HCT116 (cell line): ENCODE results near the gene FGFRL1. TPM values are rescaled to one million over a fixed set of nuclear protein-coding genes. Genes with fewer than 3 reads are reported as not detected.

ENCODE experiments used
- ATAC-seq: fragments of 200-7000 bp; cut with Tn5 transposase; 2 replicates; pipeline ENCODE4 v1.9.1; 2020; ENCODE audit warnings: mild to moderate bottlenecking, moderate library complexity
- BruUV-seq: library from RNA; stranded (reverse); fragments of 400-500 nt; replicated peaks from 2 replicates; lab custom pipeline; 2021; lab: Mats Ljungman, UMichigan
- CTCF ChIA-PET: fragments of 300-600 bp; sonication (Branson Sonifier 250); formaldehyde crosslinking; loops from one replicate; lab custom pipeline; 2021; ENCODE audit warnings: antibody characterized with exemption; lab: Charles Lee
- POLR2A ChIA-PET: fragments of 300-600, 350-600 bp; sonication (Branson Sonifier 250); formaldehyde crosslinking; loops from one replicate; lab custom pipeline; 2021; ENCODE audit warnings: antibody characterized with exemption; lab: Charles Lee
- RAD21 ChIA-PET, 2 experiments: fragments of 300-600 bp; sonication (Branson Sonifier 250); formaldehyde crosslinking; loops; one replicate each; lab custom pipeline; 2023; ENCODE audit warnings: low total read pairs in 2 of 2; ENCODE audit not compliant: uncharacterized antibody in 2 of 2, unreplicated experiment in 2 of 2, low non-redundant PET in 1 of 2; lab: Charles Lee
- DNase-seq: peaks from one replicate; pipeline ENCODE4 v3.0.0-alpha.2; 2010; ENCODE audit warnings: low read depth, low spot score
- H2AFZ ChIP-seq: fragments of 200-600 bp; shearing (Covaris generic), sonication (generic); 2 replicates; pipeline ENCODE4 v1.6.1; 2017; ENCODE audit warnings: low read depth, mixed run types, mixed read lengths, antibody characterized with exemption, low read length; ENCODE audit not compliant: poor library complexity, severe bottlenecking
- H3K27ac ChIP-seq: 2 replicates; pipeline ENCODE4 v1.5.1; 2012; ENCODE audit warnings: low read depth, low read length
- H3K27me3 ChIP-seq: fragments of 200-600 bp; sonication (generic); 2 replicates; pipeline ENCODE4 v1.6.1; 2016; ENCODE audit warnings: mixed run types, low read length, mixed read lengths; ENCODE audit not compliant: insufficient read depth
- H3K36me3 ChIP-seq, 2 experiments: fragments of 200-500 bp in 1 of 2; fragments of 200-600 bp in 1 of 2; sonication (Bioruptor generic) in 1 of 2; sonication (generic) in 1 of 2; 2 replicates each; pipeline versions ENCODE4 v1.5.1 to v1.6.1; 2014 to 2016; ENCODE audit warnings: low read length in 2 of 2, inconsistent platforms in 1 of 2, mixed read lengths in 1 of 2, mixed run types in 1 of 2; ENCODE audit not compliant: insufficient read depth in 2 of 2, control insufficient read depth in 1 of 2
- H3K4me1 ChIP-seq, 2 experiments: fragments of 200-600 bp in 1 of 2; sonication (generic) in 1 of 2; 2 replicates each; pipeline versions ENCODE4 v1.5.1 to v1.6.1; 2012 to 2017; ENCODE audit warnings: low read length in 2 of 2, inconsistent platforms in 1 of 2, mild to moderate bottlenecking in 1 of 2, mixed read lengths in 1 of 2, mixed run types in 1 of 2, moderate library complexity in 1 of 2; ENCODE audit not compliant: insufficient read depth in 2 of 2, control insufficient read depth in 1 of 2
- H3K4me2 ChIP-seq: fragments of 200-600 bp; sonication (generic); 2 replicates; pipeline ENCODE4 v1.6.1; 2017; ENCODE audit warnings: mixed run types, low read length, mixed read lengths
- H3K4me3 ChIP-seq, 2 experiments: fragments of 200-600 bp in 1 of 2; sonication (generic) in 1 of 2; replicated peaks in 1 of 2; 2 replicates each; pipeline ENCODE4 v1.5.1; 2011 to 2016; ENCODE audit warnings: low read length in 2 of 2, control low read depth in 1 of 2, low read depth in 1 of 2, mild to moderate bottlenecking in 1 of 2, mixed read lengths in 1 of 2, mixed run types in 1 of 2
- H3K79me2 ChIP-seq: fragments of 200-600 bp; sonication (generic); 2 replicates; pipeline ENCODE4 v1.6.1; 2017; ENCODE audit warnings: mild to moderate bottlenecking, mixed run types, low read length, moderate library complexity, mixed read lengths; ENCODE audit not compliant: insufficient read depth
- H3K9ac ChIP-seq: fragments of 200-600 bp; sonication (generic); 2 replicates; pipeline ENCODE4 v1.6.1; 2016; ENCODE audit warnings: low read length, mixed read lengths
- H3K9me2 ChIP-seq: fragments of 200-600 bp; sonication (generic), shearing (Covaris generic); 2 replicates; pipeline ENCODE4 v1.6.1; 2017; ENCODE audit warnings: mixed run types, mild to moderate bottlenecking, moderate library complexity; ENCODE audit not compliant: insufficient read depth
- H3K9me3 ChIP-seq, 2 experiments: fragments of 200-500 bp in 1 of 2; fragments of 200-600 bp in 1 of 2; sonication (Bioruptor generic) in 1 of 2; sonication (generic) in 1 of 2; 2 replicates each; pipeline ENCODE4 v1.6.1; 2014 to 2017; ENCODE audit warnings: low read length in 2 of 2, mixed read lengths in 2 of 2, inconsistent platforms in 1 of 2, low read depth in 1 of 2, mild to moderate bottlenecking in 1 of 2, mixed run types in 1 of 2, moderate library complexity in 1 of 2; ENCODE audit not compliant: control insufficient read depth in 1 of 2, insufficient read depth in 1 of 2
- H4K20me1 ChIP-seq: fragments of 200-600 bp; sonication (generic), shearing (Covaris generic); 2 replicates; pipeline ENCODE4 v1.6.1; 2017; ENCODE audit warnings: mixed run types, mild to moderate bottlenecking, moderate library complexity; ENCODE audit not compliant: insufficient read depth
- CBX3 ChIP-seq: IDR thresholded peaks from 2 replicates; pipeline ENCODE4 v1.6.1; 2012; ENCODE audit warnings: low read depth
- CEBPB ChIP-seq: IDR thresholded peaks from 2 replicates; pipeline ENCODE4 v1.6.1; 2012; ENCODE audit warnings: low read depth
- EGR1 ChIP-seq: IDR thresholded peaks from 2 replicates; pipeline ENCODE4 v1.6.1; 2012; ENCODE audit warnings: low read depth
- ELF1 ChIP-seq: IDR thresholded peaks from 2 replicates; pipeline ENCODE4 v1.6.1; 2012; ENCODE audit warnings: low read depth, borderline replicate concordance
- EZH2 ChIP-seq: fragments of 200-600 bp; sonication (generic); IDR thresholded peaks from 2 replicates; pipeline ENCODE4 v1.6.1; 2017; ENCODE audit warnings: antibody characterized with exemption, mixed run types
- EZH2phosphoT487 ChIP-seq: fragments of 200-600 bp; IDR thresholded peaks from 2 replicates; pipeline ENCODE4 v1.6.1; 2018; ENCODE audit warnings: antibody characterized with exemption, borderline replicate concordance
- JUND ChIP-seq: IDR thresholded peaks from 2 replicates; pipeline ENCODE4 v1.6.1; 2012
- MAX ChIP-seq: IDR thresholded peaks from 2 replicates; pipeline ENCODE4 v1.6.1; 2012
- POLR2A ChIP-seq: IDR thresholded peaks from 2 replicates; pipeline ENCODE4 v1.7.0; 2011; ENCODE audit warnings: borderline replicate concordance; ENCODE audit not compliant: insufficient read depth, insufficient read length; ENCODE audit errors: extremely low read depth
- POLR2AphosphoS5 ChIP-seq: IDR thresholded peaks from 2 replicates; pipeline ENCODE4 v1.6.1; 2011; ENCODE audit warnings: mild to moderate bottlenecking, low read depth, low read length, moderate library complexity
- RAD21 ChIP-seq: IDR thresholded peaks from 2 replicates; pipeline ENCODE4 v1.6.1; 2012; ENCODE audit warnings: low read depth, mild to moderate bottlenecking
- SP1 ChIP-seq: IDR thresholded peaks from 2 replicates; pipeline ENCODE4 v1.6.1; 2012; ENCODE audit warnings: low read depth
- SRF ChIP-seq: IDR thresholded peaks from 2 replicates; pipeline ENCODE4 v1.6.1; 2012; ENCODE audit warnings: low read depth
- TCF7L2 ChIP-seq: IDR thresholded peaks from 2 replicates; pipeline ENCODE4 v1.7.0; 2011; ENCODE audit warnings: borderline replicate concordance, inconsistent platforms; ENCODE audit not compliant: insufficient read depth, insufficient read length; ENCODE audit errors: extremely low read depth
- YY1 ChIP-seq: IDR thresholded peaks from 2 replicates; pipeline ENCODE4 v1.6.1; 2011; ENCODE audit warnings: low read length, low read depth, moderate library complexity, mild to moderate bottlenecking; ENCODE audit not compliant: insufficient replicate concordance; ENCODE audit errors: extremely low read depth
- ZFX ChIP-seq: fragments of 450-650 bp; IDR thresholded peaks from 2 replicates; pipeline ENCODE4 v1.6.1; 2017
- ZNF274 ChIP-seq: fragments of 200-500 bp; sonication (Bioruptor generic); IDR thresholded peaks from 2 replicates; pipeline ENCODE4 v1.6.1; 2014; ENCODE audit warnings: mild to moderate bottlenecking, low read depth, low read length, inconsistent platforms
- intact Hi-C: fragments of 100-400 bp; cut with micrococcal nuclease; formaldehyde crosslinking; loops from 2 replicates; pipeline ENCODE4 v1.10.0; 2022
- total RNA-seq: library from RNA; stranded (reverse); gene quantifications from one replicate; pipeline ENCODE4 v1.2.1, GENCODE V29; 2021; ENCODE audit not compliant: unreplicated experiment
- TF ChIP-seq, protein P1 (sequence below): IDR thresholded peaks from 2 replicates; pipeline ENCODE4 v1.6.1; 2012
- TF ChIP-seq, protein P2 (sequence below), 3 experiments: fragments of 200-600 bp in 1 of 3; sonication (generic) in 1 of 3; IDR thresholded peaks in 2 of 3; conservative IDR thresholded peaks in 1 of 3; 2 replicates each; pipeline ENCODE4 v1.5.1; 2012 to 2017; ENCODE audit warnings: low read depth in 2 of 3, low read length in 2 of 3, antibody characterized with exemption in 1 of 3, borderline replicate concordance in 1 of 3, control low read depth in 1 of 3, mild to moderate bottlenecking in 1 of 3, mixed read lengths in 1 of 3, mixed run types in 1 of 3, moderate library complexity in 1 of 3; ENCODE audit not compliant: insufficient read depth in 1 of 3

The FGFRL1 gene
- total RNA-seq, 1 experiment from 2014 or later, result 91.1 TPM

GRCh38 chr4:1036095-1036494 is 24.7 kb downstream of the FGFRL1 start:
- Histone ChIP-seq H4K20me1 (no peaks in the 10 kb centered on the region), H3K27ac (no peak overlapping the region), H3K36me3 (no peaks in the 10 kb centered on the region), H2AFZ (no peak overlapping the region), H3K4me2 (no peak overlapping the region), H3K4me3 (no peak overlapping the region), H3K9me2 (no peaks in the 10 kb centered on the region), H3K27me3 (no peaks in the 10 kb centered on the region), H3K4me1 (peaks cover 25 to 32% of the 10 kb centered on the region in 2 experiments), H3K9ac (no peak overlapping the region), H3K9me3 (no peaks in the 10 kb centered on the region), H3K79me2 (no peaks in the 10 kb centered on the region)
- TF ChIP-seq SP1, result no peak
- no peak for TF ChIP-seq ZNF274
- no peak for TF ChIP-seq EGR1
- no peak for TF ChIP-seq SRF
- no peak for TF ChIP-seq EZH2phosphoT487
- TF ChIP-seq CBX3, result no peak
- TF ChIP-seq RAD21, result no peak
- TF ChIP-seq JUND, result no peak
- TF ChIP-seq CEBPB, result no peak
- no peak for TF ChIP-seq EZH2
- TF ChIP-seq POLR2A, result no peak
- TF ChIP-seq YY1, result no peak
- TF ChIP-seq, protein P1, sequence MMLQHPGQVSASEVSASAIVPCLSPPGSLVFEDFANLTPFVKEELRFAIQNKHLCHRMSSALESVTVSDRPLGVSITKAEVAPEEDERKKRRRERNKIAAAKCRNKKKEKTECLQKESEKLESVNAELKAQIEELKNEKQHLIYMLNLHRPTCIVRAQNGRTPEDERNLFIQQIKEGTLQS, result no peak
- no peak for TF ChIP-seq TCF7L2
- no peak for TF ChIP-seq POLR2AphosphoS5
- no peak for TF ChIP-seq ZFX
- no peak for TF ChIP-seq ELF1
- TF ChIP-seq, protein P2, sequence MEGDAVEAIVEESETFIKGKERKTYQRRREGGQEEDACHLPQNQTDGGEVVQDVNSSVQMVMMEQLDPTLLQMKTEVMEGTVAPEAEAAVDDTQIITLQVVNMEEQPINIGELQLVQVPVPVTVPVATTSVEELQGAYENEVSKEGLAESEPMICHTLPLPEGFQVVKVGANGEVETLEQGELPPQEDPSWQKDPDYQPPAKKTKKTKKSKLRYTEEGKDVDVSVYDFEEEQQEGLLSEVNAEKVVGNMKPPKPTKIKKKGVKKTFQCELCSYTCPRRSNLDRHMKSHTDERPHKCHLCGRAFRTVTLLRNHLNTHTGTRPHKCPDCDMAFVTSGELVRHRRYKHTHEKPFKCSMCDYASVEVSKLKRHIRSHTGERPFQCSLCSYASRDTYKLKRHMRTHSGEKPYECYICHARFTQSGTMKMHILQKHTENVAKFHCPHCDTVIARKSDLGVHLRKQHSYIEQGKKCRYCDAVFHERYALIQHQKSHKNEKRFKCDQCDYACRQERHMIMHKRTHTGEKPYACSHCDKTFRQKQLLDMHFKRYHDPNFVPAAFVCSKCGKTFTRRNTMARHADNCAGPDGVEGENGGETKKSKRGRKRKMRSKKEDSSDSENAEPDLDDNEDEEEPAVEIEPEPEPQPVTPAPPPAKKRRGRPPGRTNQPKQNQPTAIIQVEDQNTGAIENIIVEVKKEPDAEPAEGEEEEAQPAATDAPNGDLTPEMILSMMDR (IDR thresholded peaks at IDR 0.05 in 2 of 3, conservative IDR thresholded peaks at IDR 0.05 in 1 of 3; ENCODE audit: borderline replicate concordance in 1 of 3, insufficient read depth in 1 of 3, low read depth in 2 of 3, low read length in 2 of 3), result no peak
- TF ChIP-seq MAX, result no peak
- DNase-seq, result no peak
- intact Hi-C loops, result no loop called here
- ATAC-seq, result no peak
- CTCF ChIA-PET, result no interaction called here
- no TSS peak for BruUV-seq
- POLR2A ChIA-PET, result no interaction called here
- RAD21 ChIA-PET, result no interaction called here
